ENCODE results near the gene CREB3L2. TPM values are rescaled to one million over a fixed set of nuclear protein-coding genes. Genes with fewer than 3 reads are reported as not detected.
"Not testable (repeated sequence)": the region's sequence is repeated elsewhere in the genome, so short reads cannot be mapped to it uniquely, and the experiment has no call there.

CREB3L2 gene
- 51.3 TPM for polyA plus RNA-seq (ENCODE audit: insufficient read length)
- long read RNA-seq, donor 1, full-length matches to known transcripts, result 4 of 9 reads
- long read RNA-seq, donor 1, partial matches to known transcripts, result 5 of 9 reads
- long read RNA-seq, donor 1, other reads (novel, unspliced or antisense), result 0 of 9 reads
- long read RNA-seq, donor 2, full-length matches to known transcripts, result 4 of 11 reads
- long read RNA-seq, donor 2, partial matches to known transcripts, result 7 of 11 reads
- long read RNA-seq, donor 2, other reads (novel, unspliced or antisense), result 0 of 11 reads
- long read RNA-seq, donor 3, full-length matches to known transcripts, result 8 of 8 reads
- long read RNA-seq, donor 3, partial matches to known transcripts, result 0 of 8 reads
- long read RNA-seq, donor 3, other reads (novel, unspliced or antisense), result 0 of 8 reads
- long read RNA-seq, donor 4, result 0 reads
- long read RNA-seq, donor 5, full-length matches to known transcripts, result 1 of 1 reads
- long read RNA-seq, donor 5, partial matches to known transcripts, result 0 of 1 reads
- long read RNA-seq, donor 5, other reads (novel, unspliced or antisense), result 0 of 1 reads
- long read RNA-seq, donor 6, full-length matches to known transcripts, result 5 of 10 reads
- long read RNA-seq, donor 6, partial matches to known transcripts, result 5 of 10 reads
- long read RNA-seq, donor 6, other reads (novel, unspliced or antisense), result 0 of 10 reads
- long read RNA-seq, donor 7, full-length matches to known transcripts, result 9 of 9 reads
- long read RNA-seq, donor 7, partial matches to known transcripts, result 0 of 9 reads
- long read RNA-seq, donor 7, other reads (novel, unspliced or antisense), result 0 of 9 reads
- long read RNA-seq, donor 8, full-length matches to known transcripts, result 4 of 4 reads
- long read RNA-seq, donor 8, partial matches to known transcripts, result 0 of 4 reads
- long read RNA-seq, donor 8, other reads (novel, unspliced or antisense), result 0 of 4 reads

DNA sequence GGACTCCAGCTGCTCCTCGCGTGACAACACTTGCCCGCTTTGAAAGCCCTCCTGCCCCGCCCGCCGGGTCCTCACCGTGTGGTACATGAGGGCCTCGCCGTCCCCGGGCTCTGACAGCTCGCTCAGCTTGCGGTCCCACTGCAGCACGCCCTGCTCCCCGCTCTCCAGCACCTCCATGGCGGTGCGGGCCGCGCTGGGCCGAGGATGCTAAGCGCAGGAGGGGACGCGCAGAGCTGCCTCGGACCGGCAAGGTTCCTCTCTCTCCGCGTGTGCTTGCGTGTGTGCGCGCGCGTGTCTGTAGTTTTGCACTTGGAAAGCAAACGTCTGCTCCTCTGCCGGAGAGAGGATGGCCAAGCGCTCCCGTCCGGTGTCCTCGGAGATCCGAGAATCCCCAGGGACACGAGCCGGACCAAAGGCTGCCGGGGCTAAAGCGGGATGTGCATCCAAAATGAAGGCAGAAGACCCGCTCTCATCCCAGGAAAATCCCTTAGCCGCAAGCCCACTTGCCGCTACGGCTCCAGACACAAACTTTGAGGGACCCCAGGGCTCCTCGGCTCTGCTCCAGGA is at the start of gene CREB3L2:
Gene CREB3L2, minus strand, starts transcription at position 558 of the 567 bp plus-strand sequence. Its CDS starts 381 bp downstream, at position 177.
- peak; percentile 52 for DNase-seq

DNA sequence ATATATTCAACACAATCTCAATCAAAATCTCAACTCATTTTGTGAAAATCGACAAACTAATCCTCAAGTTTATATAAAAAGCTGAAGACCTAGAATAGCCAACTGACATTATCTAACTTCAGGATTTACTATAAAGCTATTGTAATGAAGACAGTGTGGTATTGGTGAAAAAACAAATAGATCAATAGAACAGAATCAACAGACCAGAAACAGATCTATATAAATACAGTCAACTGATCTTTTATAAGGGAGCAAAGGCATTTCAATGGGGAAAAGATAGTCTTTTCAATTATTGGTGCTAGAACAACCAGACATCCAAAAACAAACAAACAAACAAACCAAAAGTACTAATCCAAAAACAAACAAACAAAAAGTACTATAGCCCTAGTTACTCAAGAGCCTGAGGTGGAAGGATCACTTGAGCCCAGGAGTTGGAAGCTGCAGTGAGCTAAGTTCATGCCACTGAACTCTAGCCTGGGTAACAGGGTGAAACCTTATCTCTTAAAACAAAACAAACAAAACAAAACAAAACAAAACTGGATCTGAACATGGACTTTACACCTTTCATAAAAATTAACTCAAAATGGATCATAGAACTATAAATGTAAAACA is 47.7 kb upstream of the CREB3L2 start:
- DNase-seq, result no peak

DNA sequence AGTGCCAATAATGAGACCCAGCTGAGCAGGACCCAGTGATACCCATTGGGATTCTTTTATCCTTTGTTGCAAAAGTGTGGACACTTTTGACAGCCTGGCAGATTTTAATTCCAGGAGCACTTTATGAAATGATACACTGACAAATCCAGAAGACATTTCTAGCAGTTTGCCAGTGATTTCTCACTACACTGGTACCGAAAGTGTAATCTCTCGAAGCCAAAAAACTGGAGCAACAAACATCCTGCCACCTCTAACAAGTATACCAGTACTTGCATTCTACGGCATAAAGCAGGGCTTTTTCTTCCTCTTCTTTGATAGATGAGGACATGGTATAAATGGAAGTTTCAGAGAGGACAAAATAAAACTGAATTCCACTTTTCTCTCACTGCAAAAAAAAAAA is 46.0 kb upstream of the CREB3L2 start:
- no peak for DNase-seq

- DNase-seq, result no peak
Observed at GRCh38 chr7:138044897-138045296, 43.0 kb upstream of the CREB3L2 start.

DNA sequence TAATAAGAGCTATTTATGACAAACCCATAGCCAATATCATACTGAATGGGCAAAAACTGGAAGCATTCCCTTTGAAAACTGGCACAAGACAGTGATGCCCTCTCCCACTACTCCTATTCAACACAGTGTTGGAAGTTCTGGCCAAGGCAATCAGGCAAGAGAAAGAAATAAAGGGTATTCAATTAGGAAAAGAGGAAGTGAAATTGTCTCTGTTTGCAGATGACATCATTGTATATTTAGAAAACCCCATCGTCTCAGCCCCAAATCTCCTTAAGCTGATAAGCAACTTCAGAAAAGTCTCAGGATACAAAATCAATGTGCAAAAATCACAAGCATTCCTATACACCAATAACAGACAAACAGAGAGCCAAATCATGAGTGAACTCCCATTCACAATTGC is 38.2 kb upstream of the CREB3L2 start:
- not testable (repeated sequence) for DNase-seq

DNA sequence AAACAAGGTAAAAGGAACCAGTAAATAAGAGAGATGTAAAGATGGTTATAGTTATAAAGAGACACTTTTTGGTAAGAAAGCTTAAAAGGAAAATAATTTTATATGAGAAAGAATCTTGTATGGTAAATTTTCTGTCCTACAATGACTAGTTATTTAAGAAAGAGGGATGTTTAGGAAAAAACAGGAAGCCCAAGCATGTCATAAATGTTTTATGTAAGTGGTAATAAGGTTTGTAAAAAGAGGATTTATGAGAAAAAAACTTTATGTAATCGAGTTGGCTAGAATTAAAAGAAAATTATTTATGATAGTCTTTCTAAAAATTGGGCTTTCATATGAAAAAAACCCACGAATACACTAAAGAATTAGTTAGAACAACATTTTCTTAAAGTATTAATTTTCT is 34.2 kb upstream of the CREB3L2 start:
- no peak for DNase-seq

DNA sequence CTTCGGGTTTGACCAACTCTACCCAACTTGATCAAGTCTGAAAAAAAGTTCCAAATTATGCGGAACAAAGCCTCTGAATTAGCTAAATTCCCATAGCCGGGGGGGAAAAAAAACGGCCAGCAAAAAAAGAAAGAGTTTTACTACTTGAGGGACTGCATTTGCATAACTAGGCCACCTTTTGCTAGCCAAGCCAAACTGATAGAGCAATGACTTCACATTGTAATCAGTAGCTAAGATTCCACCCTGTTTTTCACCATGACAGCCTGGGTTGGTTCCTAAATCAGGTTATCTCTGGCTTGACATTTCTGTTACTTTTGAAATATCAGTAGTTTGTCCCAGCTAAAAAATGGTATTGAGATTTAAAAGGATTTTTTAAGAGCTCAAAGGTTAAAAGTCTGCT is 31.4 kb upstream of the CREB3L2 start:
- DNase-seq, result no peak

DNA sequence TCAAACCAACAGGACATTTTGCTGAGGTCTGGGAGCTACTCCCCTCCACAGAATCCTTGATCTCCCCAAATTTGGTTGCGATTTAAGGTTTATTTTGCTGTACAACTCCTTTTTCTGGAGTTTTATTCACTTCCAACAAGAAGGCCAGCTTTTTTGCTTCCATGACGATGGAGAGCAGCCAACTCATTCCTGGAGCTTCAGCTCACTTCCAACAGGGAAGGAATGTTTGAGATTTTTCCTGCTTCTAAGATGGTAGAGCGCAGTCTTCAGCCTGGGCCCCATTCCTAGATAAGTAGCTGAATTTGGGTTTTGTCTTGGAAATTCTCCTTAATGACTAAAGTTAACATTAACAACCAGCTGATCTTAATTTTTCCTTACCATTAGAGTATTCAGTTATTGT is 30.9 kb upstream of the CREB3L2 start:
- no peak for DNase-seq

DNA sequence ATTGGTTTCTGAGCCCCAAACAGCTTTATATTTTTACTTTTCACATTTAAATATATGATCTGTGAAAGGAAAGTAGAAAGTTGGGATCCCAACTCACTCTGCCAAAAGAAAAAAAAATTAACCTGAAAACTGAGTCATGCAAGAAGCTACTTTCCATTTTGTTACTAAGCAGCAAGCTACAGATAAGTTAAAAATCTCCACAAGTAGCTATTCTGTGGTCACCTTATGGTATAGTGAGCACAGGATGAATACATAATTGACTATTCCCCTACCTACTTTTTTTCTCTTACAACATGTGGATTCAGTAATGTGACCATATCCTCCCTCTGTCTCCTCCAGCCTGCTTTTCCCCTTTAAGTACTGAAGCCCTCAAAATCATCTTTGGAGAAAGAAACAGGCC is 30.3 kb upstream of the CREB3L2 start:
- no peak for DNase-seq

DNA sequence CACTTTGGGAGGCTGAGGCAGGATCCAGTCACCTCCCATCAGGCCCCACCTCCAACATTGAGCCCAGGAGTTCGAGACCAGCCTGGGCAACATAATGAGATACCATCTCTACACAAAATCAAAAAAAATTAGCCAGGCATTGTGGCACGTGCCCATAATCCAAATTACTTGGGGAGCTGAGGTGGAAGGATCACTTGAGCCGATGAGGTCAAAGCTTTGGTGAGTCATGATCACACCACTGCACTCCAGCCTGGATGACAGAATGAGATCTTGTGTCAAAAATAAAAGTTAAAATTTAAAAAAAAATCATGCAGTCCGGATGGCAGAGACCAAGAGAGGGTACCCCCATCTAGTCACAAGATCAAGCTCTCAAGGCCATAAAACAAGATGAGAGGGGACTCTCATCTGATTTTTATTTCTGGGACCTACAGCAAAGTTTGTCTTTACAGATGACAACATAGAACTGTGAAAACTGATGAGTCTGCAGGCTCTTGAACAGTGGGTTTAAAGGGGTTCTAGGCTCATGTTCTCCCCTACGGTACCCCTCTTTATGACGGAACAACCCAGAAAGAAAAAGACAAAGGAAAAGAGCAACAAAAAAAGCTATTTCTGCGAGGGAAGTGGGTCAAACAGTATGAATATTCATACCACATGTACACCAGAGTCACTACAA is 28.9 kb upstream of the CREB3L2 start:
- no peak for DNase-seq

DNA sequence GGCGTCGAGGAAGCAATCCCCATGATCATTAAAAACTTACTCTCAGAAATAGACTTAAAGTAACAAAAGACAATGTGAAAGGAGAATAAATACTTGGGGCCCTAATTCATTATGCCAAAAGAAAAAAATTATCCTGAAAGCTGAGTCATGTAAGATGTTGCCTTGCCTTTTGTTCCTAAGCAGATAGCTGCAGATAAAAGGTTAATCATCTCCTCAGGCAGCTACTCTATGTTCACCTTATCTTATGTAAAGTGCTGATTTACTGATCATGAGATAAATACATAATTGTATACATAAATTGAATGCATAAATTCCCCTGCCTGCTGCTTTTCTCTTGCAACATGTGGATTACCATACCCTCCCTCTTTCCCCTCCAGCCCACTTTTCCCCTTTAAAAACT is 28.1 kb upstream of the CREB3L2 start:
- no peak for DNase-seq

- no peak for DNase-seq
Observed at GRCh38 chr7:138029126-138029525, 27.2 kb upstream of the CREB3L2 start.

DNA sequence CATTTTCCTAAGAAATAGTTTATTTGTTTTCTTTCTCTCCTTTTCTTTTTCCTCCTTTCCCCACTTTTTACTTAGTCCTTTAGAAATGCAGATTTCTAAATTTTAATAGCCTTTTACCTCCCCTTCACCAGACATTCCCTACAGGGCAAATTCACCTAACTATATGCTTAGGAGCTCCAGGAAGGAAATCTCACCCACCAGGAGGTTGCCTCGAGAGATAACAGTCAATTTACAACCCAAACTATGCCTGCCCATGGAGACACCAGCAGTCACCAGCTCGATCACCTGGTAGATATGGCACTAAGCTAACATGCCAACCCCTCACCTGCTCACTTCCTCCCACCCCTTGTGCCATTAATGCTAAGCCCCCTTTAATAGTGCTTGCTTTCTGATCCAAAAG is 25.2 kb upstream of the CREB3L2 start:
- DNase-seq, result no peak

- no peak for DNase-seq
Observed at GRCh38 chr7:138025215-138026186, 23.6 kb upstream of the CREB3L2 start.

DNA sequence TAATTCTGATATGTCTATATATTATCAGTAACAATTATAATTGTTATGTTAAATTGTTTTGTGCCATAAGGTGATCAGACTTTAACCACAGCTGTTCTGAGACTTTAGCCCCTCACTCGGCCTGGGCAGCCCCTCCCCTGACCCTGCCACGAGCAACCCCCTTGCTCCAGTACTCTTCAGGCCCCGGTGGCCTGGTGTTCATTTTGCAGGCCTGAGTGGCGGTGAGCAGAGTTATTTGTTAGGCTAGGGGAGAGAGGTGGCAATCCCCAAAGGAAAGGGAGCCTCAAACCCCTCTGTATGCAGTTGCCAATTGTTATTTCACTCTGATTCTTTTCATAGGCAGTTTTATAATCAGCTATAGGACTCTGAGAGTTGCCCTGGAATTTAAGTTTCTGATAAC is 22.9 kb upstream of the CREB3L2 start:
- no peak for DNase-seq

- DNase-seq, result no peak
Observed at GRCh38 chr7:138024343-138024691, 22.4 kb upstream of the CREB3L2 start.

DNA sequence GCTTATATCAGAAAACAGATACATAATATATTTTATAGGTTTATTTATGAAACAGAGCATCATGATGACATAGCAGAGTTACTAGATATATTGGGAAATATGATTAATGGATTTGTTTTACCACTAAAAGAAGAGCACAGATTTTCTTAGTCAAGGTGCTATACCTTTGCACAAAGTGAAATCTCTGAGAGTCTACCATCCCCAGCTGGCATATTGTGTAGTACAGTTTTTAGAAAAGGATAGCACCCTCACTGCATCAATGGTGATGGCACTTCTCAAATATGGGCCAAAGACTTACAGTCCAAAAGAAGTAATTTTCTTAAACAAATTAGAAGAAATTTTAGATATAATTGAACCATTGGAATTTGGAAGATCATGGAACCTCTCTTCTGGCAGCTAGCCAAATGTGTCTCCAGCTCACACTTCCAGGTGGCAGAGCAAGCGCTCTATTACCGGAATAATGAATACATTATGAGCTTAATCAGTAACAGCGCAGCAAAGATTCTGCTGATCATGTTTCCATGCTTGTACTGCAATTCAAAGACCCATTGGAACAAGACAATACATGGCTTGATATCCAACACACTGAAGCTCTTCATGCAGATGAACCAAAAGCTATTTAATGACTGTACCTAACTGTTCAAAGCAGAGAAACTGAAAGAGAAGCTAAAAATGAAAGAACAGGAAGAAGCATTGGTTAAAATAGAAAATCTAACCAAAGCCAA is 21.9 kb upstream of the CREB3L2 start:
- DNase-seq, result no peak

- DNase-seq, result no peak
Observed at GRCh38 chr7:138021889-138022288, 20.0 kb upstream of the CREB3L2 start.

- DNase-seq, result no peak
Observed at GRCh38 chr7:138017992-138018391, 16.1 kb upstream of the CREB3L2 start.

DNA sequence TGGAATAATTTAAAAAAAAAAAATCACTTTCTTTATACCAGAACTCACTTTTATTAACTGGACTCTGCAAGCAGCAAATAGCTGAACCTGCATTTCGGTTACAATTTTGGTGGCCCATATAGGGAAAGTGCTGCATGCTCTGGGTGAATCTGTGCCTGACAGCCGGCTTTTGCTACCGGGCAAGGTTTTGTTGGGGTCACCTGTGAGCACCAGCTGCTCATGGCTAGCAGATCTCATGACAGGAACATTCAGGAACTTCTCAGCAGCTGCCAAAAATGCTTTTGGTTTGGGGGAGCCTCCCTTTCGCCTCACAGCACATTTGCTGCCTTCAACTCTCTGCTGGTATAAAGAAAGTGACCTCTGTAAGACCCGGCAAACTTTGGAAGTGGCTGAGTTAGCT is 13.2 kb upstream of the CREB3L2 start:
- no peak for DNase-seq
